DND-41 (cell line): ENCODE measurements around the gene FGR.

Experiments used
- EZH2 ChIP-seq: IDR thresholded peaks from 3 replicates; pipeline ENCODE4 v1.6.1; 2012; ENCODE audit warnings: borderline replicate concordance, low read depth, mild to moderate bottlenecking, moderate library complexity, low read length, inconsistent platforms; ENCODE audit not compliant: severe bottlenecking
- TF ChIP-seq, protein P1 (sequence below): IDR thresholded peaks from 2 replicates; pipeline ENCODE4 v1.5.1; 2012; ENCODE audit warnings: borderline replicate concordance, low read length, moderate library complexity, mild to moderate bottlenecking; ENCODE audit not compliant: poor library complexity, severe bottlenecking; ENCODE audit errors: extremely low read depth

DNA sequence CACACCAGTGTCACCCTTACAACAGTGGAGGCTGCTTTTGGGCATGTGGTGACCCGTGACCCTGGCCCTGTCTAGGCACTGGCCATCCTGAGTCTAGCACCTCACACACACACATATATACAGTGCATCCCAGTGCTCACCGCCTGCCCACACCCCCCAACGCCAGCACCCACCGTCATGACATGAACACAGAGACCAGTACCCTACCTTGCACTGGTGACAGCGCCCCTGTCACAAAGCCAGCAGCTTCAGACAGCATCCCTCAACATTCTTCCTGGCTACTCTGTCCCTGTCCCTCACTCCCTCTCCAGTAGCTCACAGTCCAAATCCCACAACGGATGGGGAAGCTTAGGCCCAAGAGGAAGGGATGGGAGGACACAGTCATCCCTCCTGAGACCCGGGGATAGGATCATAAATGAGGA is 58.2 kb downstream of the FGR start:
- TF ChIP-seq, protein P1, sequence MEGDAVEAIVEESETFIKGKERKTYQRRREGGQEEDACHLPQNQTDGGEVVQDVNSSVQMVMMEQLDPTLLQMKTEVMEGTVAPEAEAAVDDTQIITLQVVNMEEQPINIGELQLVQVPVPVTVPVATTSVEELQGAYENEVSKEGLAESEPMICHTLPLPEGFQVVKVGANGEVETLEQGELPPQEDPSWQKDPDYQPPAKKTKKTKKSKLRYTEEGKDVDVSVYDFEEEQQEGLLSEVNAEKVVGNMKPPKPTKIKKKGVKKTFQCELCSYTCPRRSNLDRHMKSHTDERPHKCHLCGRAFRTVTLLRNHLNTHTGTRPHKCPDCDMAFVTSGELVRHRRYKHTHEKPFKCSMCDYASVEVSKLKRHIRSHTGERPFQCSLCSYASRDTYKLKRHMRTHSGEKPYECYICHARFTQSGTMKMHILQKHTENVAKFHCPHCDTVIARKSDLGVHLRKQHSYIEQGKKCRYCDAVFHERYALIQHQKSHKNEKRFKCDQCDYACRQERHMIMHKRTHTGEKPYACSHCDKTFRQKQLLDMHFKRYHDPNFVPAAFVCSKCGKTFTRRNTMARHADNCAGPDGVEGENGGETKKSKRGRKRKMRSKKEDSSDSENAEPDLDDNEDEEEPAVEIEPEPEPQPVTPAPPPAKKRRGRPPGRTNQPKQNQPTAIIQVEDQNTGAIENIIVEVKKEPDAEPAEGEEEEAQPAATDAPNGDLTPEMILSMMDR: no peak
- no peak for TF ChIP-seq EZH2
